ENCODE results near the gene WDTC1. TPM values are rescaled to one million over a fixed set of nuclear protein-coding genes. Genes with fewer than 3 reads are reported as not detected.

Gene WDTC1
- total and polyA plus RNA-seq, 2 of the 8 experiments (the other 6 are each of a cell fraction or from before 2014, with no cell fraction given) = 7.5 to 18.7 TPM

DNA sequence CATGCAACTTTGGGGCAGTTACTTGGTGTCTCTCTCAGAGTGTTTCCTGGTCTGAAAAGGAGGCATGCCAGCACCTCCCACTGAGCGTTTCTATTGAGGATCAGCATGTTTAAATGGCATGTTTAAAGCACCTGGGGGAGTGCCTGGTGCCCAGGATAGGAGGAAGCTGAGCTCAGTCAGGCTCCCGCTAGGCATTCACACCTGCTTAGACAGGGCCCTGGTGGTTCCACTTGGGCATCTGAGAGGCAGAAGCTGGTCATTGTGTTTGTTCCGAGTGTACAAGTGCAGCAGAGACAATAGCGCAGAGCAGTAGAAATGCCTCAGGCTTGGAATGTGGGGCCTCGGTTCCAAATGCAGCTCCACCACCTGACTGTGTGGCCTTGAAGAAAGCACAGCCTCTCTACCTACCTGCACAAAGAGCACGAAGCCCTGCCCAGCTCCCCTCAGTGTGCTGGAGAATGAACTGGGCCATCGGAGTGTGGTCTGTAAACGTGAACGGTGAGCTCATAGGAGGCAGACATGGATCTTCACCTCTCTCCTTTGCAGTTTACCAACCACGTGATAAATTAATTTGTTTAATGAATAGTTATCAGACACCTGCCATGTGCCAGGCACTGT is 67.3 kb downstream of the WDTC1 start:
- Histone ChIP-seq H3K23ac (ENCODE audit: insufficient read length) (no peak overlapping the region), H3K4me1 (replicated peaks in 1 of 4; ENCODE audit: control insufficient read depth in 3 of 4, insufficient read depth in 4 of 4, low read length in 3 of 4) (peaks cover 3 to 26% (median 14%) of the 10 kb centered on the region in 4 experiments), H4K8ac (ENCODE audit: extremely low read depth, insufficient read depth, low read length) (no peak overlapping the region), H3K4me2 (ENCODE audit: insufficient read depth in 1 of 2, low read depth in 2 of 2, low read length in 2 of 2) (peak overlapping the region in 1 of 2 experiments; percentile 26; a peak in 2 of 4 replicates), H2AFZ (ENCODE audit: low read length) (no peak overlapping the region), H3K9ac (replicated peaks in 1 of 4; ENCODE audit: extremely low read depth in 1 of 4, low read depth in 3 of 4, low read length in 3 of 4) (no peak overlapping the region), H3K27me3 (replicated peaks in 1 of 4; ENCODE audit: control insufficient read depth in 3 of 4, extremely low read depth in 1 of 4, insufficient read depth in 3 of 4, low read length in 3 of 4) (no peaks in the 10 kb centered on the region), H3K56ac (replicated peaks; ENCODE audit: insufficient read length, low read depth, low read length) (no peak overlapping the region), H3K9me3 (ENCODE audit: insufficient read depth in 2 of 2, low read depth in 1 of 2, low read length in 1 of 2) (no peaks in the 10 kb centered on the region), H2BK20ac (ENCODE audit: low read length) (peak overlapping the region; percentile 89), H3K27ac (ENCODE audit: low read depth, low read length) (no peak overlapping the region), H2BK12ac (ENCODE audit: low read depth, low read length) (peak overlapping the region; percentile 12; the same call in 1 of the 2 replicates), H3K79me2 (ENCODE audit: control insufficient read depth in 1 of 2, insufficient read depth in 2 of 2, low read length in 2 of 2) (no peaks in the 10 kb centered on the region), H3K14ac (ENCODE audit: insufficient read length) (no peak overlapping the region), H2AK5ac (ENCODE audit: low read depth, low read length) (0 out of 2 replicates have a peak overlapping the region, but pooled peaks have one; percentile 29), H3K4me3 (ENCODE audit: extremely low read depth in 1 of 4, insufficient read depth in 2 of 4, low read depth in 3 of 4, low read length in 4 of 4) (no peak overlapping the region), H2BK15ac (ENCODE audit: low read length) (peak overlapping the region; percentile 51; the same call in 1 of the 2 replicates), H4K5ac (ENCODE audit: insufficient read length, low read depth, low read length) (no peak overlapping the region), H3K18ac (ENCODE audit: extremely low read depth, low read length) (no peak overlapping the region), H3K4ac (replicated peaks; ENCODE audit: insufficient read length, low read depth, low read length) (no peak overlapping the region), H4K20me1 (replicated peaks in 1 of 2; ENCODE audit: control insufficient read depth in 1 of 2, insufficient read depth in 2 of 2, low read length in 2 of 2) (no peaks in the 10 kb centered on the region), H3K79me1 (ENCODE audit: low read depth, low read length) (no peaks in the 10 kb centered on the region), H3K36me3 (ENCODE audit: control insufficient read depth in 2 of 4, insufficient read depth in 4 of 4, low read length in 3 of 4) (no peaks in the 10 kb centered on the region), H3K23me2 (ENCODE audit: low read depth, low read length) (no peaks in the 10 kb centered on the region), H2BK120ac (replicated peaks; ENCODE audit: low read depth, low read length) (no peak overlapping the region), H4K91ac (replicated peaks; ENCODE audit: insufficient read length, low read length) (no peak overlapping the region), H2BK5ac (ENCODE audit: low read depth, low read length) (peak overlapping the region; percentile 71; the same call in 1 of the 2 replicates)
- WGBS, 2 experiments (ENCODE audit: extremely low coverage in 1 of 2, insufficient coverage in 1 of 2, insufficient read length in 1 of 2, insufficient replicate concordance in 2 of 2, low coverage in 1 of 2, low lambda C conversion rate in 2 of 2, missing lambda C conversion rate in 1 of 2) = 73% methylated on average over 10 of the region's 10 CpGs; no CpG with 5 or more reads in 1 of the 2 experiments
- FAIRE-seq (no peak), DNase-seq (ENCODE audit: low read depth in 1 of 2, low spot score in 2 of 2) (no peak)
- TF ChIP-seq TEAD4 (IDR thresholded peaks at IDR 0.05; ENCODE audit: low read depth, low read length) = 0 out of 2 replicates have a peak, but pooled peaks have one; percentile 31
- no peak for TF ChIP-seq GTF2F1 (IDR thresholded peaks at IDR 0.05; ENCODE audit: borderline replicate concordance, low read depth, low read length)
- no peak for TF ChIP-seq POU5F1 (IDR thresholded peaks at IDR 0.05; ENCODE audit: low read depth, low read length)
- POLR2A ChIA-PET (ENCODE audit: partially characterized antibody) = interaction anchor here (0.8 to 2.5 kb wide), 11 partner anchors 16 to 507 kb away, joined by 3 to 10 read pairs (median 3); partner anchors contain the start of gene CD164L2
- CTCF ChIA-PET (ENCODE audit: partially characterized antibody) = interaction anchor here (0.6 to 17.9 kb wide), 36 partner anchors 11 to 1886 kb away, joined by 3 to 321 read pairs (median 6); partner anchors contain the start of genes AHDC1, CD164L2, GPR3 and MAP3K6
